GM19240 (cell line): ENCODE measurements around the gene SV2B.

ENCODE experiments used
- DNase-seq: peaks from one replicate; pipeline ENCODE4 v3.0.0; 2011; ENCODE audit warnings: low spot score; ENCODE audit not compliant: insufficient read length

Gene SV2B

DNA sequence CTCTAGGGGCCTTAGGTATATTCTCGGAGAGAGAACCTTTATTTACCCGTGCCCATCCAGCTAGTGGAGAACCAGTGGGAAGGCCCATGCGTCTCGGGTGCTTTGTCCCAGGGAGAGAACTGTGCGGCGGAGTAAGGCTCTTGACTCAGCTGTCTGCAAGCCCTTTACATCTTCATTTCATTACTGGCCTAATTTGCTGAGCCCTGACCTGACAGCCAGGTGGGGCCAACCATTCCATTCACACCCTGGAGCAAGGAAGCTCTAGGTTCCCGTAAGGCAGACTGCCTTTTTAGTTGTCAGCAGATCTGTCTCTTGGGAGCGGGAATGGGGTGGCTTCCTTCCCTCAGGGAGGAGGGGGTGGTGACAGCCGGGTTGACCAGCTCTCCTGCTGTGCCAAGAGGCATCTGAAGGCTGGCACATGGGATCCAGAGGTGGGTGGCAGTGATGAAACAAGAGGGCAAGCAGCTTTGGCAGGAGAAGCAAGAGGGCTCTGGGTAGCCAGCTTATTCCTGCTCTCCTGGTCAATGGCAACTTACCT is 36.4 kb downstream of the SV2B start:
- no peak for DNase-seq

DNA sequence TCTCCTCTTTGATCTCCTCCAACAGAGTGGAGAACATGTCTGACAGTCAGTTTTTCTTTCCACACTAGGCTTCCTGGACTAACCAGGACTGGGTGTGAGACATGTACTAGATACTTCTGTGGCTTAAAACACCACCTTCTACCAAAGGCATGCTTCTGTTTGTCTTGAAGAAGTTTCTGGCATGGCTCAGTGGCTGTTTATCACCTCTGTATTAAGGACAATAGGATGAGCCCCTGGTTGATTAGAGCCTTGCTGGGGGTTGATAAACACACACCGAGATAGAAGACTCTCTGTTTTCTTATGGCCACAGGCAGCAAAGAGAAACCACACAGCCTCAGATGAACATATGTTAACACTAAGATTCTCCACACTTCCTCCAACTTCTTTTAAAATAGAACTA is 40.5 kb downstream of the SV2B start:
- DNase-seq, result no peak

- no peak for DNase-seq
Observed at GRCh38 chr15:91141097-91141496, 41.0 kb downstream of the SV2B start.

- DNase-seq, result no peak
Observed at GRCh38 chr15:91142106-91142744, 42.2 kb downstream of the SV2B start.

DNA sequence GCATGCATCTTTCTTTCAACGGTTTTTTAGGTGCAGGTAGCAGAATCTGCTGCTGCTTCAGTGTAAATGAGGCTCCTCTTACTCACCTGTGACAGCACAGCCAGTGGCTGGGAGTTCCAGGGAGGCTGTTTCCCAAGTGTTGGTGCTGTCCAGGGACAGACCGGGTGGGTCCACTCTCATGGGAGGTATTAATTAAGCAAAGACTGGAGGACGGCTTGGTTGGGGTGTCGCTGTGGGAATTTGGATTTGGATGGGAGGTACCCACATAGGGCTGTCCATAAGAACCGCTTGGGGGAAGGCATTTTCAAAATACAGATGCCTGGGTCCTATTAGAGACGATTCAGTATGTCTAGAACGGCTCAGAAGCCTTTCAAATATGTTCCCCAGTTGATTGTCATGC is 42.9 kb downstream of the SV2B start:
- DNase-seq, result no peak

- no peak for DNase-seq
Observed at GRCh38 chr15:91146728-91147127, 46.7 kb downstream of the SV2B start.

DNA sequence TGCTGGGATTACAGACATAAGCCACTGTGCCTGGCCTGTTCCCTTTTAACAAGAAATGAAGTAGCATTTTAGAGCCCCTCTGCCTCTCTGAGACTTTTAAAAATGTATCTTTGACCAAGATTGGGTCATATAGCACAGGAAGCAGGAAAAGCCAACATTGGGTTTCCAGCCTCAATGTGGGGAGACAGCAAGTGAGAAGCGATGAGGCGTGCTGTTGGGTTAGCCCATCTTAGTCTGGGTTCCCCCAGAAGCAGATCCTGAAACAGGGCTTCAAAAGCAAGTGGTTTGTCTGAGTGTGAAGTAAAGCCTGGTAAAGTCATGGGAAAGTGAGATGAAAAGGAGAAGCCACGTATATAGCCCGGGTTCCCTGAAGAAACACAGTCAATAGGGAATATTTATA is 48.2 kb downstream of the SV2B start:
- DNase-seq, result no peak

- DNase-seq, result no peak
Observed at GRCh38 chr15:91150502-91151160, 50.6 kb downstream of the SV2B start.

GRCh38 chr15:91151781-91152563 is 51.9 kb downstream of the SV2B start:
- no peak for DNase-seq

DNA sequence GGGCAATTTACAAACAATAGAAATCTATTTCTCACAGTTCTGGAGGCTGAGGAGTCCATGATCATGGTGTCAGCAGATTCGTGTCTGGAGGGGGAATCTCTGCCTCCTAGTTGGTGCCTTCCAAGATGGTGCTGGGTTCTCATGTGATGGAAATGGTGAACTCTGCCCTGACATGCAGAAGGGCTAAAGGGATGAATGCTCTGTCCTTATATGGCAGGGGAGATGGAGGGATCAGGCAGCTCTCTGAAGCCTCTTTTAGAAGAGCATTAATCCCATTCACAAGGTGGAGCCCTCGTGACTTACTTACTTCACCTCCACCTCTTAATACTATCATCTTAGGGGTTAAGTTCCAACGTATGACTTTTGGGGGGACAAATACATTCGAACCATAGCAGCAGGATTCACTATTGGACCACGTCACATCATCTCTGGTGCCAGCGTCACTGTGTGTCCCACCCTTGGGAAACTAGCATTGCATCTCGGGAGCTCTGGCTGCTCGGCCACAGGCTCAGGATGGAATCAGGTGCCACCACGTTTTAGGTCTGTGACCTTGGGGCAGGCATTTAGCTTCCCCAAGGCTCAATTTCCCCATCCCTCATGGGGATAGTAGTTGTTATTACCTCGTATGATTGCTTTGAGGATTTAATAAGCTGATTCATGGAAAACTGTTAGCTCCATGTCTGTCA is 53.0 kb downstream of the SV2B start:
- DNase-seq, result no peak

DNA sequence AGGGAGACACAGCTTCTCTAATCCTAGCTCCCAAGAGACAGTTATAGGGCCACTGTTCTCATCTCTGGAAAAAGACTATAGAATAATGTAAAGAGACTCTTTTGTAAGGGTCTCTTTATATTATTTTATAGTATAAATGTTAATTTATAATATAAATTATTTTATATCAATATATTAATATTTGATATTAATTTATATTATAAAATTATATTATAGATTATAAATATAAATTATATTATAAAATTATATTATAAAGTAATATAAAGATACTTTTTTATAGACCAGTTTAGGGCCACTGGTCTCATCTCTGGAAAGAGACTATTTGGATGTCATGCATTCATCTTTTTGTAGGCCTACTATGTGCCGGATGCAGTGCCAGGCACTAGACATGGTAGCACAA is 53.9 kb downstream of the SV2B start:
- DNase-seq, result no peak

DNA sequence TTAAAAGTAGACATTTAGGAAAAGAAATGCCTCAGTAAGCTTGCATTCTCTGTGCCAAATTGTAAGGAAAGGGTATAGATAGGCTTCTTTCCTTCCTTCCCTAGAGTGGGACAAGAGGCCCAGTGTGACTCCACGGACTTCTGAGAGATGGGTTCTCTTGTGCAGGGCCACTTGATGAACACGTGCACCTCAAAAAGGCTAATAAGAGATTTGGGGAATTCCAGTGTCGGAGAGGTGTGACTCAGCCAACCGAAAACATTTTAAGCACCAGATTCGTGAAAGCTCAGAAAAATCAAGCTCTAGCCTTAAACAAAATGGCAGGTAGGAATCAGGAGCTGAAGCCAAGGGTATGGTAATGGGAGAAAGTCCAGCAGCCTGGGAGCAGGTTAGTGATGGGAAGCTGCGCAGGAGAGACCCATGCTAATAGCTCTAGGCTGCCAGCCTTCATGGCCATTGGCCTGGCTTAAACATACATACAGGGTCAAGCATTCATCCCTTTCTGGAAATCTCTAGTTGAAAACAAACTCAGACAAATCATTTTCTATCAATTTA is 56.2 kb downstream of the SV2B start:
- no peak for DNase-seq

DNA sequence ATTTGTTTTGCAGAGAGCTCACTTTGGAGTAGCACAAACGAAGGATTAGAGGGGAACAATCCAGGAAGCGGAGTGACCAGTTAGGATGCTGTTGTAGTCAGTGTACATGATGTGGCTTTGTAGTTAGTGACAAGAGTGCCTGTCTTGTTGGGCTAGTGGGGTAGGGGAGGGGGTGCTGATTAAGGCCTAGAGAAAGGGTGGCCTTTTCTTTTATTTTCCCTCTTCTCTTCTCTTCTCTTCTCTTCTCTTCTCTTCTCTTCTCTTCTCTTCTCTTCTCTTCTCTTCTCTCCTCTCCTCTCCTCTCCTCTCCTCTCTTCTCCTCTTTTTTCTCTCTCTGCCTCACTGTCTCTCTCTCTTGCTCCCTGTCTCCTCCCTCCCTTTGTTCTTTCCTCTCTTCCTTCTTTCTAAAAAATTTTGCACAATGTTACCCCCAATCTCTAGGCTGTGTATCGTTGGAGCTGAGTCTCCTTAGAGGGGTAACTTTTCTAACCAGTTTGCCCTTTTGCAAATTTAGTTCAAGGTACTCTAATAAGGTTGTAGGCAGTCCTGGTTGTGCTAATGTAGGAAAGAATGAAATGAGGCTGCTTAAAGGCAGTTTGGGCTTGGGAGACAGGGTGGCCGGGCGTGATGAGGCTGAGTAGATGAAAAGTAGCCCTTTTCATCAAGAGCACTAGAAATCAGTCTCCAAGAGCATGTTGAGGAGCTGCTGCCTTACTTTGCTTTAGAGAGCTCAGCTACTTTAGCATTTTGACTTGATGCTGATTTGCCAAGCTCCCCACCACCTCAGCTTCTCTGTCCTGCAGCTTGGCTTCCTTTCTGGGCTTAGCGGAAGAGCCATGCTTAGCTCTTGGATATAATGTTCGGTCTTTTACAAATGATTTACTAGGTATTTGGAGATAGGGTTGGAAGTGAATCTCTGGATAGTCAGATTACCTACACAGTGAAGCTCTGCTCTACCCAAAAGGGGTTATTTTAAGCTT is 58.6 kb downstream of the SV2B start:
- DNase-seq, result no peak

DNA sequence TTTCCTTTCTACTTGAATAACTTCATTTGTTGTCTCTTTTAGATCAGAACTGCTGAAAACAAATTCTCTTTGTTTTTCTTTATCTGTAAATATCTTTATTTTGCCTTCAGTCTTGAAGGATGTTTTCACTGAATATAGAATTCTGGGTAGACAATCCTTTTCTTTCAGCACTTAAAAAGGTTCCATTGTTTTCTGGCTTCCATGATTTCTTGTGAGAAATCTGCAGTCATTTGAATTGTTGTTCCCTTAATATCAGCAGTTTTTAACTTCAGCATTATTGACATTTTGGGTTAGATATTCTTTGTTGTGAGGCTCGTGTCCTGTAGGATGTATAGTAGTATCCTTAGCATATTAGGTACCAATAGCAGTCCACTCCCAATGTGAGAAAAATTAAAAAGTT is 65.8 kb downstream of the SV2B start:
- DNase-seq, result no peak

GRCh38 chr15:91168457-91168856 is 68.4 kb downstream of the SV2B start:
- DNase-seq, result no peak

DNA sequence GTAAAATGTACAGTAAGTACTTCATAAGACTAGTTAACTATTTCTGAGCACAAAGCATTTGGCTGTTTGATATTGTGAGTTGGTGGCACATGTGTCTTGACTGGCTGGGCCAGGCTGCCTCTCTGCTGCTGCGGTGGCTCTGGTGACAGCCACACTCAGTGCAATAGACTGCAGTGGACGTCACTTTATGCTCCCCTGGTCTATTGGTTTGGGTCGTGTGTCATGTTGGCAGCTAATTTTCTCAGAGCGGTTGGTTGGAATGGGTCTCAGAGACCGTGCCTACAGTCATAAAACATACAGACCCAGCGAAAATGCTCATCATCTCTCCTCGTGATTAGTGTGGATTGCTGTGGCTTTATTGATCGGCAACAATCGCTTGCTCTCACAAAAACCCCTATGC is 71.3 kb downstream of the SV2B start:
- DNase-seq, result no peak

GRCh38 chr15:91182101-91182500 is 82.0 kb downstream of the SV2B start:
- no peak for DNase-seq

DNA sequence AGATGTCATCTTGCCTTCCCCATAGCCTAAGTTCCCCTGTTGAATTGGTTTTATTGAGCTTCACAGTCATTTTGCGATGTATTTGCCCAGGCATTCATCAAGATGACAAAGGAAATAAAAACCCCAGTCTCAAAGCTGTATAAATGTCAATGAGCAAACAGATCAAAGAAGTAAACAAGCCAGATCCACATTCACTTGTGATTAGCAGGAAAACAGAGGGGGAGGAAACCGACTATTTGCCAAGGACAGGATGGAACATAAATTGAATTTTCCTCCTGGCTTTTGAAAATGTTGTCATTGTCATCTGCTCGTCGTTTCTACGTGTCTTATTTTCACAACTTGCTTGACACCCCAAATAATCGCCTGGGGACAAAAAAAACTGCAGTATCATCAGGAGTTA is 83.5 kb downstream of the SV2B start:
- DNase-seq, result no peak

DNA sequence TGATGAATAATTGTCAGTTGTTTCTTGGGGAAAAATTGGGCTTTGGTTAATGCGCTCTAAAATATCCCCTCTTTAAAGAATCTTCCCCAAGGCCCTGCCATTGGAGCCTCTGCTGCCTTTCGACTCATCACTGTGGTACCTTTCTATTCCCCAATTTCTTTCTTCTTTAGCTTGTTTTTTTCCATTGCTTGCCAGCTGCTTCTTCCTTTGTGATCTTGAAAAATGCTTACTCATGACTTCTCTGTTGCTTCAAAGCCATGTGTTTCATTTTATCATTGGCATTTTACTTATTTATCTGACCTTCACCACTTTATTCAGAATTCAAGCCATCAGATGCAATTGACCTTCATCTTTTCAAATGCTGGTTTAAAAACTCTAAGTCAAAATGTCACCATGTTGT is 84.4 kb downstream of the SV2B start:
- DNase-seq, result no peak

- no peak for DNase-seq
Observed at GRCh38 chr15:91186904-91187656, 87.0 kb downstream of the SV2B start.
